GM12873 (cell line): ENCODE data around the gene ARHGAP10.

Source experiments
- CTCF ChIP-seq: IDR thresholded peaks from 2 replicates; pipeline ENCODE4 v1.5.1; 2012; ENCODE audit warnings: low read depth, mild to moderate bottlenecking, moderate library complexity, low read length, control low read depth; ENCODE audit not compliant: insufficient read depth; ENCODE audit errors: missing control alignments

ARHGAP10 gene

GRCh38 chr4:147874109-147874508 lies 142.2 kb downstream of the ARHGAP10 start:
- no peak for TF ChIP-seq CTCF

DNA sequence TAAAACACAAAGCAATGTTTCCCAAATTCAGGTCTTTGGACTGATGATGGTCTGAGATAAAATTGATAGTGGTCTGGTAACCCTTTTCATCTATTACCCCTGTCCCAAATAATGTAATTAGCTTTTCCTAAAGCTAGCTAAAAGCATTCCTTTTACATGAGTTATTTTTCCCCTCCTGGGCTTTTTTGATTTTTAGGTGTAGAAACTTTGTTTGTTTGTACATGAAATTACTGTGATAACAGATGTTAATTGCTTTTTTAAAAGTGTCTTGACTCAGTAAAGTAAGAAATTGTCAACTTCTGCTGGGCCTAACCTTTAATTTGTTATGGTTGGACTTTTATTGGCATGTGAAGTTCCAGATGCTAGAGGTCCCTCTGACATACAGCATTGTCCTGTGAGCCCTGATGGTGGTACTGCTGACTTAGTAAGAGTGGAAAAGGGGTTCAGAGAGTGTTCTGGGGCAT lies 145.5 kb downstream of the ARHGAP10 start:
- no peak for TF ChIP-seq CTCF

- no peak for TF ChIP-seq CTCF
Measured at GRCh38 chr4:147879676-147880075, 147.8 kb downstream of the ARHGAP10 start.

DNA sequence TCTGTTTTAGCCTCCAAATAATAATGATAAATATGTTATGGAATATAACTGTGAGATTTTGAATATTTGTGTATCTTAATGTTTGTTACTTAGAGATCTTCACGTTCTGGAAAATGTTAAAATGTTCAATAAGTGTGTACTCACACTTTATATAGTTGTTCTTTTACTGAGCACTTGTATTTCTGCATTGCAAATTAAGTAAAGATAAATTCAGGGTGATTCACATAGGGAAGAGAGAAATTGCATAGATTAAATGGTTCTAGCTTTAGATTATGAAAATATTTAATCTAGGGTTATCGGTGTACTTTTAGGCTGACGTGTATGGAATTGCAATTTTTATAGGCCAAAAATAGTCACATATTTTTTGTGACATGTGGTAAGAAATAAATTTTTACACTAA lies 148.6 kb downstream of the ARHGAP10 start:
- no peak for TF ChIP-seq CTCF

DNA sequence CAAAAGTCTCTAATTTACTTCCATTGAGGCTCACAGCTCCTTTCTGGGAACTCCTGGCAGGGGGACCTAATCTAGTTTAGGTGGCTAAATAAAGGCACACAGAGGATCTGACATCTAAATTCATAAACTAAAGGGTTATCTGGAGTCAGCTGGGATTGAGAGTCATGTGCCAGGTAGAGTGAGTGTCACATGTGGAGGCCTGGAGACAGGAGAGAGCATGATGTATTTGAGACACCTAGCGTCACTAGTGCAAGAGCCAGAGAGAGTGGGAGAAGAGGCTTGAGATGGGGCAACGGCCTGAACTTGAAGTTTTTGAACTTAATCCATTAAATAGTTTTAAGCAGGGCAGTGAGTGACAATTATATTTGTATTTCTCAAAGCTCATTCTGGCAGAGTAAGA lies 152.6 kb downstream of the ARHGAP10 start:
- TF ChIP-seq CTCF = no peak

DNA sequence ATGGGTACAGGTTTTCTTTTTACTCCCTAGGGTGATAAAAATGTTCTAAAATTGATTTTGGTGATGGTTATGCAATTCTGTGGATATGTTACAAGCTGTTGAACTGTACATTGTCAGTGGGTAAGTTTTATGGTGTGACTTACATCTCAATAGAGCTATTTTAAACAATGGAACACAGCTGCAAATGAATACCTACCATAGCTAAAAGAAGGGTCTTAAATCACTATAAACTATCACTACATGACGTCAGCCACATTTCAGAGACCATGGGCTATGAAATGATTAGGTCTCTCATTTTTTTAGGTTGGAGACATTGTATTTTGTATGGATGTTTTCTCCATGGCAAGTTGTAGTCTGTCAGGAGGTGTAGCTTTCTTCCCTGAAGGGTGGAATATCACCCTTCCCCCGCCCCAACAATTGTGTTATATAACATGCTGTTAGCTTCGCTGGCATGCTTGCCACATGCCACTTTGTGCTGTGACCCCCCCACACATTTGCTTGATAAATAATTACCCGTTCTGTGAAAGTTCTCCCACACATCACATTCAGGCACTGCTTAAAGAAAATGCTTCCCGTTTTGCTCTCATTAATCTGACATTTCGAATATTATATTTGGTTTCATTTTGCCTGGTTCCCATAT lies 159.7 kb downstream of the ARHGAP10 start:
- no peak for TF ChIP-seq CTCF

DNA sequence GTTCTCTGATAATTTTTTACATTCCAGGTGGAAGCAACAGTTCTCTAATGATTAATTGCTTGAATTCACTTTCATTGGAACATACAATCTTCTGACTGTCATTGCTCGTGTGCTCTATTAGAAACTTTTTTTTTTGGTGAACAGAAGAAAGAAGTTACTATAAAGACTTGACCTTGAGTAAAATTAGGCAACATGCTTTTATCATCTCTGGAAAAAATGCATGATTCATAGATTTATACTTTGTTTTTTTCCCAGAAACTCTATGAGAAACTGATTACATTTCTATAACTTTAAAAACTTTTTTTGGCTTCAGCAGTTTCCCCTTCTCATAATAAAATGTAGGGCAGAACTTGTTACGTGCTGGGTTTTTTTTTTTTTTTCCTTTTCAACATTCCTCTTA lies 167.6 kb downstream of the ARHGAP10 start:
- no peak for TF ChIP-seq CTCF
